Endothelial cell of umbilical vein (primary cell): ENCODE measurements around the gene GNAO1.

Experiments used
- CTCF ChIP-seq, 2 donors: IDR thresholded peaks; 1 replicate in 1 of 2; 2 replicates in 1 of 2; pipeline ENCODE4 v1.5.1; 2011; ENCODE audit warnings: low read length in 2 of 2, mild to moderate bottlenecking in 2 of 2, moderate library complexity in 2 of 2, control low read depth in 1 of 2, inconsistent platforms in 1 of 2, low read depth in 1 of 2; ENCODE audit not compliant: insufficient read depth in 1 of 2; ENCODE audit errors: extremely low read depth in 1 of 2
- EZH2 ChIP-seq: IDR thresholded peaks from 2 replicates; pipeline ENCODE4 v1.6.1; 2012; ENCODE audit warnings: borderline replicate concordance, low read depth, mild to moderate bottlenecking, moderate library complexity, low read length, inconsistent platforms; ENCODE audit not compliant: severe bottlenecking
- GATA2 ChIP-seq: IDR thresholded peaks from 2 replicates; pipeline ENCODE4 v1.7.0; 2011; ENCODE audit warnings: low read depth, mild to moderate bottlenecking, moderate library complexity, mixed read lengths, low read length; ENCODE audit not compliant: insufficient read length, insufficient read depth
- JUN ChIP-seq: IDR thresholded peaks from 2 replicates; pipeline ENCODE4 v1.6.1; 2011; ENCODE audit warnings: borderline replicate concordance, low read depth; ENCODE audit not compliant: insufficient read length, insufficient read depth
- MAX ChIP-seq: IDR thresholded peaks from 2 replicates; pipeline ENCODE4 v1.6.1; 2011; ENCODE audit not compliant: insufficient read depth, insufficient read length
- MYC ChIP-seq: IDR thresholded peaks from one replicate; pipeline ENCODE4 v1.6.1; 2011; ENCODE audit warnings: mild to moderate bottlenecking, low read depth, low read length
- POLR2A ChIP-seq: IDR thresholded peaks from 2 replicates; pipeline ENCODE4 v1.6.1; 2012; ENCODE audit warnings: low read depth, mild to moderate bottlenecking, control low read depth, low read length
- POLR2AphosphoS5 ChIP-seq: IDR thresholded peaks from 2 replicates; pipeline ENCODE4 v1.6.1; 2012; ENCODE audit warnings: low read depth, mild to moderate bottlenecking, control low read depth, low read length, moderate library complexity; ENCODE audit not compliant: insufficient read depth

- TF ChIP-seq POLR2A (no peak), EZH2 (no peak), CTCF (IDR thresholded peaks at IDR 0.05; ENCODE audit: extremely low read depth in 1 of 2, insufficient read depth in 1 of 2, low read depth in 1 of 2, low read length in 2 of 2) (no peak), POLR2AphosphoS5 (no peak), MAX (no peak), MYC (no peak), JUN (no peak), GATA2 (no peak)
Measured at GRCh38 chr16:56354746-56355145, 163.5 kb downstream of the GNAO1 start.
